GM21367 (cell line): ENCODE data around the gene B3GNT3.
"Not testable (repeated sequence)": the region's sequence is repeated elsewhere in the genome, so short reads cannot be mapped to it uniquely, and the experiment has no call there.

Experiments used
- ATAC-seq: cut with Tn5 transposase; IDR thresholded peaks from one replicate; pipeline ENCODE4 v1.9.1; 2021; ENCODE audit not compliant: unreplicated experiment

Gene B3GNT3

DNA sequence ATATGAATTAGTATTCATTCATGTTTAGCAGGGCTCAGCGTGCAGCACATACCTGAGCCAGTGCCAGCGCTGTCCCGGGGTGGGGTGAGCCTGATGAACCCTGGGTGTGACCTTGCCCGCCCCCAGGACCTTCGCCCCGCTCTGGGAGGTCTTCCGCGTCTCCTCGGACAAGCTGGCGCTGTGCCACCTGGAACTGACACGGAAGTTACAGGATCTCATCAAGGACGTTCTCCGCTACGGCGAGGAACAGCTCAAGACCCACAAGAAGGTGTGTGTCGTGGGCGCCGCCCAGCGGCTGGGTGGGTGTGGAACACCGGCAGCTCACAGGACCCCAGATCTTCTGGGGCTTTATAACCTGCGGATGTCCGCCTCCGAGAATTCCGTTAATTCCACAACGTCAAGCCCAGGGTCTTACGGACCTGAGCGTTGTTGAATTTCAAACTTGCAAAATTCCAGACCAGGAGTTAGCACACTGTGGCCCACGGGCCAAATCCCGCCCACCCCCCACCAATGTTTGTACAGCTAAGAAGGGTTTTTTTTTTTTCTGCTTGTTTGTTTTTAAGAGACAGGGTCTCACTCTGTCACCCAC is 28.3 kb upstream of the B3GNT3 start:
- no peak for ATAC-seq

DNA sequence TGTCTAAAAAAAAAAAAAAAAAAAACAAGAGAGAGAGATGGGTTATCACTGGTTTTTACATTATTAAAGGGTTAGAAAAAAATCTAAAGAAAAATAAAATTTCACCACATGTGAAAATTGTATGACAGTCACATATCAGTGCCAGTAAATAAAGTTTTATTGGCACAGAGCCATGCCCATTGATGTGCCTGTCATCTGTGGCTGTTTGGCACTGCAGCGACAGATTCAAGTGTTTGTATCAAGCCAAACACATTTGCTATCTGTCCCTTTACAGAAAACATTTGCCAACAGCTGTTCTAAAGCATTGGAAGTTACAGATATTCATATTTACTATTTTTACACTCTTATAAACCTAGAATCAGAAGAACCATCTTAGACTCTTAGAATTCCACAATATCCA is 27.4 kb upstream of the B3GNT3 start:
- no peak for ATAC-seq

DNA sequence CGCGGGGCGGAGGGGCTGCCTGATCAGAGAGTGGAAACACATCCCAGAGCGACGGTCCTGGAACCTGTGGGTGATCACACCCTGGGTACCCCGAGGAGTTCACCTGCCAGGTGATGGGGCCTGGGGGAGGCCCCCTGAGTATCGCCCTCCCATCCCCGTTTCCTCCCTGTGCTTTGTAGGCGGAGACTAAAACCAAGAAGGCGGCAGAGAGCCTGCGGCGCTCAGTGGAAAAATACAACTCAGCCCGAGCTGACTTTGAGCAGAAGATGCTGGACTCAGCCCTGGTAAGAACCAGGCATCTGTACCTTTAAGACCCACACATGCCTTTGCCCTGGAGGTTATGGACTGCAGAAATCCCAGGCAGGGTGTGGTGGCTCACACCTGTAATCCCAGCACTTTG is 24.3 kb upstream of the B3GNT3 start:
- ATAC-seq = no peak

DNA sequence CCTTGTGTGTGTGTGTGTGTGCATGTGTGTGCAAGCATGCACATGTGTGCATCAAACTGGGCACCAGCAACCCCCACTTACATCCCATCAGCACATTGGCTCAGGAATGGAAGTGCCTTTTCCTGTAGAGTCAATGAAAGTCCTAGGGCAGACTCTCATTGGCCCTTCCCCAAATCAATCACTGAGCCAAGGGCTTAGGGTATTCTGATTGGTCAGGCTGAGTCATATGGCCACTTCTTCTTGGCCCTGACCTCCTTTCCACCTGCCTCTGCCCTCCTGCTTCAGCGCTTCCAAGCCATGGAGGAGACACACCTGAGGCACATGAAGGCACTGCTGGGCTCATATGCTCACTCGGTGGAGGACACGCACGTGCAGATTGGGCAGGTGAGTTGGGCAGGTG is 22.8 kb upstream of the B3GNT3 start:
- no peak for ATAC-seq

DNA sequence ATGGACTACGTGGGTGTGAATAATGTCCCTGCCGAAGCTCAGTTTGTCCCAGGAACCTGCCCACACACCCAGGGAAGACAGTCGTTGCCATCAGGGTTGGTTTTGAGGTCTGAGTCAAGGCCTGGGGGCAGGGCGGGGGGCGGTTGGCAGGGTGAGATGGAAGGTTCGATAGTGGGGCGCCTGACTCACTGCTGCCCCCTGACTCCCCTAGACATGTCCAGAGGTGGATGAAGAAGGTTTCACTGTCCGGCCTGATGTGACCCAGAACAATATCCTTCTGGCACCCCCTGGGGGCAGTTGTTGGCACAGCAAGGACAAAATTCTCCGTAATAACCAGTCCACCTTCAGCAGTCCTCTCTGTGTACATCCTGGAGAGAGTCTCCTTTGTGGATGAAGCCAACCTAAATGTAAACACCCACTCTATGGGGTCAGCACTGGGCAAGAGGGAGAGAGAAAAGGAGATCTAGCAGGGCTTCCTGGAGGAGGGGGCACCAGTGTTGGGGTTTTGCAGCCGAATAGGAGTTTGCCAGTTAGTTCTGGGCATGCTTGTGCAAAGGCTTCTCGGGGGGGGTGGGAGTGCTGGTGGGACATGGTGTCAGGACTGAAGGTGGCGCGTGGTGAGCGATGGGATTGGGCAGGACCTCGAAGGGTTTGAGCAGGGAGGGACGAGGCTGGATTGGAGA is 19.6 kb upstream of the B3GNT3 start:
- no peak for ATAC-seq

DNA sequence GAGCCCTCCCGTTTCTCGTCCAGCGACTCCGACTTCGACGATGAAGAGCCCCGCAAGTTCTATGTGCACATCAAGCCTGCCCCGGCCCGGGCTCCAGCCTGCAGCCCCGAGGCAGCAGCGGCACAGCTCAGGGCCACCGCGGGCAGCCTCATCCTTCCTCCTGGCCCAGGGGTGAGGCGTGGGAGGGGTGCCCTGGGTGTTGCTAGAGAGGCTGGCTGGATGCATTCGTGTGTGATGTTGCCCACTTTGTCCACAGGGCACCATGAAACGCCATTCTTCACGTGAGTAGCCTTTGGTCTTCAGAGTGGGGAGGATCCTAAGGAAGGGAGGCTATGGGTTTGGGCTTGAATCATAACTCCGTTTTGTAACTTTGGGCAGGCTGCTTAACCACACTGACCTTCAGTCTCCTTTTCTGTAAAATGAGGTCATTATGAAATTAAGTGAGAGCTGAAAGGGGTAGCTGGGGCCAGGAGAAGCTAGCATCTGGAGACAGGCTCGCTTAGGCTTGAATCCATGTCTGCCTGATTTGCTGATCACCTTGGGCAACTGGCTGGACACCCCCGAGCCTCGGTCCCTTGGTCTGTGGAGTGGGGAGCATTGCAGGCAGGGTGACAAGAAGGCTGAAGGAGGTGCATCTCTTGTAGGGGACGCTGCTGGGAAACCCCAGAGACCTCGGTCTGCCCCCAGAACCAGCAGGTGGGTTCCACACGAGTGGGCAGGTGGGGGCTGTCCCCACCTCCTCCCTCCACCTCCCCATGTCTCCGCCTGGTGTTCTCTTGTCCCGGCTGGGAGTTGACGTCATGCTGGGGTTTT is 18.7 kb upstream of the B3GNT3 start:
- no peak for ATAC-seq

DNA sequence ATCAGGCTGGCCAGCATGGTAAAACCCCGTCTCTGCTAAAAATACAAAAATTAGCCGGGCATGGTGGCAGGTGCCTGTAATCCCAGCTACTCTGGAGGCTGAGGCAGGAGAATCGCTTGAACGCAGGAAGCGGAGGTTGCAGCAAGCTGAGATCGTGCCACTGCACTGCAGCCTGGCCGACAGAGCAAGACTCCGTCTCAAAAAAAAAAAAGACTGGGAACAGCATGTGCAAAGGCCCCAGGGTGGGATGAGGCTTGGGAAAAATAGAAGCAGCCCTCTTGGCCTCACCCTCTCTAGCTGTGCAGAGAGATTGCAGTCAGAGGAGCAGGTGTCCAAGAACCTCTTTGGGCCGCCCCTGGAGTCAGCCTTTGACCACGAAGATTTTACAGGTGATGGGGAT is 17.1 kb upstream of the B3GNT3 start:
- not testable (repeated sequence) for ATAC-seq

DNA sequence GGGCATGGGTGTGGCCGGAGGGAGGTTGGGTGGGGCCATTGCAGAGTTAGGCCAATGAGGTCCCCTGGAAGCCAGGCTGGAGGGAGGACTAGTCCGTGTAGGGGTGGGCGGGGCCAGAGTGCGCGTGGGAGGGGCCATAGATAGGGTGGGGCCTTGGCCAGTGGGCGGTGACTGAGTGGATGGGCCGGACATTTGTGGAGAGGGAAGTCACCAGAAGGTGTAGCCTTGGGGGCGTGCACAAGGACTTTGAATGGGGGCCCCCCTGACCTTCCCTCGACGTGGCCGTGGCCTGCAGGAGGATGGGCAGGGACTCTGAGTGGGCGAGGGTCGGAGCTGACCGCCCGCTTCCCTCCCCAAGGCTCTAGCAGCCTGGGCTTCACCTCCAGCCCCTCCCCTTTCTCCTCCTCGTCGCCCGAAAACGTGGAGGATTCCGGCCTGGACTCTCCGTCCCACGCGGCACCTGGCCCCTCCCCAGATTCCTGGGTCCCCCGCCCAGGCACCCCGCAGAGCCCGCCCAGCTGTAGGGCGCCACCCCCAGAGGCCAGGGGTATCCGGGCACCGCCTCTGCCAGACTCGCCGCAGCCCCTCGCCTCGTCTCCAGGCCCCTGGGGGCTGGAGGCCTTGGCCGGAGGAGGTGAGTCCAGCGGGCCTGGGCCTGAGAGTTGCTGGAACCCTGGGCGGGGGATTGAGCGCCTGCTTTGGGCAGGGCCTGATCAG is 16.5 kb upstream of the B3GNT3 start:
- no peak for ATAC-seq

DNA sequence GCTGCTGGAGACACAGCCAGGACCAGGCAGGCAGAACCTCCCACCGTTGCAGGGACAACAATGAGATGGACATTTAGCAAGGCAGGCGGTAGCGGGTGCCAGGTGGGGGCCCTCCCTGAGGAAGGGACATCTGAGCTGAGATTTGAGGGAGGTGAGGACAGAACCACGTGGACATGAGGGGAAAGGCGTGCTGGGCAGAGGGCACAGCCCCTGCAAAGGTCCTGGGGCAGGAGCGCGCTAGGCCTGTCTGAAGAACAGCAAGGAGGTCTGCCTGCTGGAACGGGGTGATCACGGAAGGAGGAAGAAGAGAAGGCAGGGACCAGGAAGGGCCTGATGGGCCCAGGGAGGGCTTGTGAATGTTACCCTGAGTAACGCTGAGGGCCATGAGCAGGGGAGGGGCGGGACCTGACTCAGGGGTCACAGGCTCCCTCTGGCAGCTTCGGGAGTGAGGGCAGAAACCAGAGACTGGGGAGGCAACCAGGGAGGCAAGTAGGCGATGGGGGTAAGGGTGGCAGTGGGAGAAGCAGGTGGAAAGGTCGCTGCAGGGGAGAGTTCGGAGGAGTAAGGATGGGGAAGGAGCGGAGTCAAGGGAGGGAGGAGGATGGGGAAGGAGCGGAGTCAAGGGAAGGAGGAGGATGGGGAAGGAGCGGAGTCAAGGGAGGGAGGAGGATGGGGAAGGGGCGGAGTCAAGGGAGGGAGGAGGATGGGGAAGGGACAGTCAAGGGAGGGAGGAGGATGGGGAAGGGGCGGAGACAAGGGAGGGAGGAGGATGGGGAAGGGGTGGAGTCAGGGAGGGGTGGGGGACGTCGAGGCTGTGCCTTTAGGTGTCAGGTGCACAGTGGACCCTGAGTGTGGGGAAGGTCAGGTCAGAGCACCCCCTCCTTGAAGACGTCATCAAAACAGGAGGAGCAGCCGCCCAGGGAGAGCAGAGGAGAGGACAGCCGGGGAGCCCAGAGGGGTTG is 15.7 kb upstream of the B3GNT3 start:
- ATAC-seq = no peak

DNA sequence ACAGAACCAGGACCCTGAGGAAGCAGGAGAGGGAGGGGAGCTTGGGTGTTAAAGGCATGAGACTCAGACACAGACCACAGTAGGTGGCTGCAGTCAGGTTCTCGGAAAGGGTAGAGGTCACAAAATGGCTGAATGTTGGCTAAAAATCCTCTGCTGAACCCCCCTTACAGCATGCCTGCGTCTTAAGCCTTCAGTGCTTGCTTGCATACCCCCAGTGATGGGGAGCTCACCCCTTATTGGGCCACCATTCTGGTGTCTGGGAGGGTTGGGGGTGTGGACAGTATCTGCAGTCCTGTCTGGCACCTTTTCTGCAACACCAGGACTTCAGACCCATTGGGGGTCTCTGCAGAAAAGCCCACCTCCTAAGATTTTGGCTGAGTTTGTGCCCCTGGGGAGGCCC is 14.2 kb upstream of the B3GNT3 start:
- ATAC-seq = no peak

DNA sequence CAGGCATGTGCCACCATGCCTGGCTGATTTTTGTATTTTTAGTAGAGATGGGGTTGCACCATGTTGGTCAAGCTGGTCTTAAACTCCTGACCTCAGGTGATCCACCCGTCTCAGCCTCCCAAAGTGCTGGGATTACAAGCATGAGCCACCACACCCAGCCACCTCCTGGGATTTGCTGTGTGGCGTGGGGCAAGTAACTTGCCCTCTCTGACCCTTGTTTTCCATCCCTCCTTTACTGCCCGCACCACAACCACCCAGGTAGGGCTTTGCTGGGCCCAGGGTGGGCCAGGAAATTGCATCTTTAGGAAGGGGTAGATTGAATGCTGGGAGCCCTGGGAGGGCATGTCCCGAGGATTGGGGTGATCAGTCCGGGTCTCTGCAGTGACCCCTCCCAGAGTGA is 11.2 kb upstream of the B3GNT3 start:
- ATAC-seq = not testable (repeated sequence)

DNA sequence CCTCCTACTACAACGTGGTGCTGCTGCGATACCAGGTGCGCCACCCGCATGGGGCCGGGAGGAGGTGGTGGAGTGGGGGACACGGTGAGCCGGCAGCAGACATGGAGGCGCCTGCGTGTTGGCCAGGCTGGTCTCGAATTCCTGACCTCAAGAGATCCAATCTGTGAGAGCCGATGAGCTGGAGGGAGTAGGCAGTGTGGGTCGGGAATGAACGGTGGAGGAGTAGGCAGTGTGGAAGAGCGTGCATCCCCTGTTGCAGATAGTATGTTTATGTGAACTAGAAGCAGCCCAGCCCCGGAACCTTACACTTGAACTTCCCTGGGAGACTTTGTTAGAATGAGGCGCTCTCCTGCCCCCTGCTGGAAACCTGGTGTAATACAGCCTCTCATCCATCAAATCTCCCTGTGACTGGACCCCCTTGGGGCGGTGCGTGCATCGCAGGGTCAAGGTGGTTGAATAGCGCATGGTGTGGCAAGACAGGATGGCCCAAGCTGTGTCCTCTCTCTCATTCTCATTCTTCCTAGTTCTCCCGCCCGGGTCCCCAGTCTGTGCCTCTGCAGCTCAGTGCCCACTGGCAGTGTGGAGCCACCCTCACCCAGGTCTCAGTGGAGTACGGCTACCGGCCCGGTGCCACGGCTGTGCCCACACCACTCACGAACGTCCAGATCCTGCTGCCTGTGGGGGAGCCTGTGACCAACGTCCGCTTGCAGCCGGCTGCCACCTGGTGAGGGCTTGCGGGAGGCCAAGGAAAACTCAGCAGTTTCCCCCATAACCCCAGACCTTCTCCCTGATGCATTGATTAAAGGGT is 10.5 kb upstream of the B3GNT3 start:
- no peak for ATAC-seq

DNA sequence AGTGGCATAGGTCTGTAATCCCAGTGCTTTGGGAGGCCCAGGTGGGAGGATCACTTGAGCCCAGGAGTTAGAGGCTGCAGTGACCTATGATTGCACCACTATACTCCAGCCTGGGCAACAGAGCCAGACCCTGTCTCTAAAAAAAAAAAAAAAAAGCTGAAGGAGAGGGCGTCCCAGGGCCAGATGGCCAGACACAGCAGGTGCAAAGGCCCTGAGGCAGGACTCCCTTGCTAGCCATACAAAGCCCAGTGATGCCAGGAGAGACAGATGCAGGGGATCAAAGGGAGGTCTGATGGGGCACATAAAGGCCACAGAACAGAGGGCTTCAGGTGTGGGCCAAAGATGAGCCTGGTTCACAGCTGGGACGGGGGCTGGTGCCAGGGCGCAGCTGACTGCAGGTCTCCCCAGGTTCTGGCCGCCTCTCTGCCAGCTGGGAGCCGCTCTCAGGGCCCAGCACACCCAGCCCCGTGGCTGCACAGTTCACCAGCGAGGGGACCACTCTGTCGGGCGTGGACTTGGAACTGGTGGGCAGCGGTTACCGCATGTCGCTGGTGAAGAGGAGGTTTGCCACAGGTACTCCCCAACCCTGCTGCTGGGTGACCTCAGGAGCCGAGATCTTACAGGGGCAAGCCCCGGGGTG is 7.5 kb upstream of the B3GNT3 start:
- ATAC-seq = no peak

DNA sequence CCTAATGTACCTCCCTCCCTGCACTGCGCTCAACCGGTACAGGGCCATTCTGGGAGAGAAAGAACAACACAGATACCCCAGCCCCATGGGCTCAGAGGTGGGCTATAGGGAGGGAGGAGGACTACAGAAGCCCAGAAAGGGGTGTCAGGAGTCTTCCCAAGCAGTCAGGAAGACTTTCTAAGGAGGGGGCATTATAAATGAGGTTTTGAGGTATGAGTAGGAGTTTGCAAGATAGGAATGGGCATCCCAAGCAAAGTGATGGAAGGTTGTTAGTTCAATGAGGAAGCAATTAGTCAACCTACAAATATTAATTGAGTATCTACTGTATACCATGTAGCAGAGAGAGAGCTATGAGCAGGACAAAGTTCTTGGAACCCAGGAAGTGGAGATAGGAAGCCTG is 6.3 kb upstream of the B3GNT3 start:
- no peak for ATAC-seq

DNA sequence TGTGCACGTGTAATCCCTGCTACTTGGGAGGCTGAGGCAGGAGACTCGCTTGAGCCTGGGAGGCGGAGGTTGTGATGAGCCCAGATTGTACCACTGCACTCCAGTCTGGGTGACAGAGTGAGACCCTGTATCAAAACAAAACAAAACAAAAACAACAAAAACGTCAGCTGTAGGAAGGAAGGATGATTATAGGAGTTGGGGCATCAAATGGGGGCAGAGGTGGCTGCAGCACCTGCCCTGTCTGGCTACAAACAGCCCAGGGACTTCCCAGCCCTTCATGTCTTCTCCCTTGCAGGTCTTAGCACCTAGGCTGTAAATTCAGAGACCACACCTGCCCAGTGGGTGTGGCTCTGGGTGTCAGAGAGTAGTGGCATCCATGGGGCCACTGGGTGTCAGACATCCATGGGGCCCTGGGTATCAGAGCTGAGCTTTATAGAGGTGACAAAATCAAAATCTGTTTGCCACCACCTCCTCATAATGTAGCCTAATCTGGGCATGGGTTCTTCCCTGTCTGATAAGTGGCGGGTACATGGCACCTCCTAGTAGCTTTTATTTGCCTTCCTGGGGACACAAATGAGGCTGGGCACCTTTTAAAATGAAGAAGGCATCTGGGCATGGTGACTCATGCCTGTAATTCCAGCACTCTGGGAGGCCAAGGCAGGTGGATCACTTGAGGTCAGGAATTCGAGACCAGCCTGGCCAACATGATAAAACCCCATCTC is 4.7 kb upstream of the B3GNT3 start:
- no peak for ATAC-seq

DNA sequence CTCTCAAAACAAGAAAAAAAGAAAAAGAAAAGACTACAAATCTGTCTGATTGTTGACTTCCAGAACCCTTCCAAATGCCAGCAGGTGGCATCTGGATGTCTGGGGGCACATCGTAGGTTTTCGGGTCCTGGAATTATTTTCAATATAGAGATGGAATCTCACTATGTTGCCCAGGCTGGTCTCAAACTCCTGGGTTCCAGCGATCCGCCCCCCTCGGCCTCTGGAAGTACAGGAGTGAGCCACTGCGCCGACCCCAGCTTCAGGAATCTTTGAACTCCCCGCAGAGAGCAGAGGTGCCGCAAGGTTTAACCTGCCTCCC is 567 bp upstream of the B3GNT3 start:
- no peak for ATAC-seq

DNA sequence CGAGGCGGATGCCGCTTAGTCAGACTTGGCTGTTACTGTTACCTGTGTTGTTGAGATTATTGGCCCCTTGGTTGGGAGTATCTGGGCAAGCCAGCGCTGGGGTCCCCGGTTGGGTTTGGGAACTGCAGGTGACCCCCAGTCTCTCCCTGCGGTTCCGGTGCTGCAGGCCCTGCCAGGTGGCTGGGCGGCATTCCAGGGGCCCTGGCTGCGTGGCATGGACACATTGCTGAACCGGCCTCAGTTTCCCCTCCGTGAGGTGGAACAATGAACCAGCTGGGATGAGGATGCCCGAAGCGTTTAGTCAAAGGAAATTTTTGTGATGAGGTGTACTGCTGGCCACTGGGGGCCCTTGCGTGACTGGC is 538 bp downstream of the B3GNT3 start:
- ATAC-seq = no peak

DNA sequence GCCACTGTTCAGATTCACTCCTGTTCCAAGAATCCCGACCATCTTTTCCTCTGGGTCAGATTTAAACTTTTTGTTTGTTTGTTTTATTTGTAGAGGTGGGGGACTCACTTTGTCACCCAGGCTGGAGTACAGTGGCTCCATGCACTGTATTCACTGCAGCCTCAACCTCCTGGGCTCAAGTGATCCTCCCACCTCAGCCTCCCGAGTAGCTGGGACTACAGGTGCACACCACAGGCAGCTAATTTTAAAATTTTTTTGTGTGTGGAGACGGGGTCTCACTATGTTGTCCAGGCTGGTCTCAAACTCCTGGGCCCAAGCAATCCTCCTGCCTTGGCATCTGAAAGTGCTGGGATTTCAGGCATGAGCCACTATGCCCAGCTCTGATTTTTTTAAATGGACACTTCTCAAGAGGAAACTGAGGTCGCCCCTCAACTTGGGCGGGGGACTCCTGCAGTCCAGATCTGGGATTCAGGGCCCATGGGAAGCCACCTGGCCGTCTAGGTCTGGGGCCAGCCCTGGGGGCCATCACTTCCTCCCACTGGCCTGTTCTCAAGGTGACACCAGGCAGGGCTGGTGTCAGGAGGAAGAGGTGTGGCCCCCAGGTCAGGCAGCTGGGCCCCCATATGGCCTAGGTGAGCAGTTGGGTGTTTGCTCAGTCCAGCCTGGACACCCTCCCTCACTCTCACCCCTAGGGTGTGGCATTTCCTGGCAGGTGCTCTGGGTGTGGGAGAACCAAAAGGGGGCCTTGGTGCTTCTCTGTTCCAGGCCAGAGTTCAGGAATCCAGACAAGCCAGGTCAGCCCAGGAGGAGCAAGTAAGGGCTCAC is 1.3 kb downstream of the B3GNT3 start:
- ATAC-seq = no peak
